ENCODE measurements around the gene ARMC2. TPM values are rescaled to one million over a fixed set of nuclear protein-coding genes. Genes with fewer than 3 reads are reported as not detected.

Gene ARMC2
- total and polyA plus RNA-seq, 2 of the 4 experiments (the other 2 are of a cell fraction), result 0.72 to 3.9 TPM

DNA sequence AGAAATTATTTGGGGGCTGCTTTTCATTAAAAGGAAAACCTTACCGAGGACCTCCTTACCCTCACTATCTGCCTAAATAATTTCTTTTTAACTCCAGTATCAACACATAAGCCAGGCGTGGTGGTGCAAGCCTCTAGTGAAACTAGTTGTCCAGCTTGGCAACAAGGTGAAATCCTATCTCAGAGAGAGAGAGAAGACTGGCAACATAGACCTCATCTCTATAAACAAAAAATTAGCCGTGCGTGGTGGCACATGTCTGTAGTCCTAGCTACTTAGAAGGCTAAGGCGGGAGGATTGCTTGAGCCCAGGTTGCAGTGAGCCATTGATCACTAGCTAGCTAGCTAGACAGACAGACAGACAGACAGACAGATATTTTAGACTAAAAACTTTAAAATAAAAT lies 92.5 kb downstream of the ARMC2 start:
- no peak overlapping the region for H4K8ac ChIP-seq (ENCODE audit: low read depth in 2 of 2, low read length in 2 of 2)
- no peaks in the 10 kb centered on the region for H4K20me1 ChIP-seq (ENCODE audit: insufficient read depth, low read length)
- no peaks in the 10 kb centered on the region for H3K36me3 ChIP-seq (ENCODE audit: control insufficient read depth, insufficient read depth, low read length)
- H3K18ac ChIP-seq (ENCODE audit: low read depth, low read length), result no peak overlapping the region
- H2AK5ac ChIP-seq (ENCODE audit: low read depth, low read length), result no peak overlapping the region
- H2BK15ac ChIP-seq (ENCODE audit: low read depth, low read length), result no peak overlapping the region
- intact Hi-C loops (cut with micrococcal nuclease) (no loop called here), dilution Hi-C loops (cut with HindIII; ENCODE audit: low sequenced_read_pairs, unreplicated experiment) (no loop called here), in situ Hi-C loops (cut with MboI; ENCODE audit: low sequenced_read_pairs) (no loop called here)
- H3K23ac ChIP-seq (ENCODE audit: low read depth, low read length), result no peak overlapping the region
- no peak overlapping the region for H2BK120ac ChIP-seq (ENCODE audit: low read depth, low read length)
- H3K4me2 ChIP-seq (ENCODE audit: low read depth, low read length), result no peak overlapping the region
- H3K14ac ChIP-seq (replicated peaks; ENCODE audit: low read depth, low read length), result no peak overlapping the region
- no peak overlapping the region for H2AK9ac ChIP-seq (replicated peaks; ENCODE audit: low read depth, low read length, poor library complexity)
- H4K91ac ChIP-seq (ENCODE audit: insufficient read depth, low read depth, low read length), result no peak overlapping the region
- ChIA-PET CTCF (no interaction called here), POLR2A (ENCODE audit: unreplicated experiment) (no interaction called here)
- no CpG with 5 or more reads among the region's 5 CpGs for WGBS, 2 experiments (ENCODE audit: extremely low coverage in 2 of 2, insufficient read length in 1 of 2)
- DNase-seq (no peak), ATAC-seq (ENCODE audit: low read depth) (no peak)
- no peak overlapping the region for H3K4me3 ChIP-seq (ENCODE audit: insufficient read depth, low read depth, low read length)
- H2BK5ac ChIP-seq (ENCODE audit: low read depth, low read length, poor library complexity, severe bottlenecking), result no peak overlapping the region
- H2AFZ ChIP-seq (replicated peaks; ENCODE audit: low read length, poor library complexity), result no peak overlapping the region
- H3K27ac ChIP-seq (ENCODE audit: insufficient read depth, low read length), result no peak overlapping the region
- peaks cover 9% of the 10 kb centered on the region for H3K4me1 ChIP-seq (ENCODE audit: control insufficient read depth, insufficient read depth, low read length)
- H3K56ac ChIP-seq (ENCODE audit: extremely low read depth, insufficient read depth, low read length), result no peak overlapping the region
- no peak overlapping the region for H3K9ac ChIP-seq (ENCODE audit: low read depth, low read length)
- H3K4ac ChIP-seq (ENCODE audit: low read depth, low read length), result no peak overlapping the region
- no peaks in the 10 kb centered on the region for H3K9me3 ChIP-seq (ENCODE audit: control insufficient read depth, insufficient read depth, low read length)
- no TSS peak for BruUV-seq (replicated peaks)
- no peaks in the 10 kb centered on the region for H3K79me1 ChIP-seq (ENCODE audit: low read depth in 1 of 2, low read length in 2 of 2)
- TF ChIP-seq CTCF (conservative IDR thresholded peaks at IDR 0.05; ENCODE audit: low read depth, low read length) (no peak), RAD21 (IDR thresholded peaks at IDR 0.05; ENCODE audit: low read length) (no peak), POLR2A (IDR thresholded peaks at IDR 0.05; ENCODE audit: low read depth, low read length) (no peak), CEBPB (IDR thresholded peaks at IDR 0.05; ENCODE audit: low read depth, low read length) (no peak), MXI1 (IDR thresholded peaks at IDR 0.05; ENCODE audit: borderline replicate concordance, low read depth, low read length) (no peak), MAZ (IDR thresholded peaks at IDR 0.05; ENCODE audit: borderline replicate concordance, low read depth, low read length) (no peak), CHD1 (IDR thresholded peaks at IDR 0.05; ENCODE audit: low read depth, low read length) (no peak), MAFK (IDR thresholded peaks at IDR 0.05; ENCODE audit: low read depth, low read length) (no peak), BHLHE40 (IDR thresholded peaks at IDR 0.05; ENCODE audit: low read depth, low read length) (no peak), NFE2L2 (IDR thresholded peaks at IDR 0.05; ENCODE audit: low read depth, low read length) (no peak), RCOR1 (IDR thresholded peaks at IDR 0.05; ENCODE audit: insufficient replicate concordance, low read length) (no peak), FOS (IDR thresholded peaks at IDR 0.05; ENCODE audit: low read depth, low read length) (no peak), SMC3 (IDR thresholded peaks at IDR 0.05; ENCODE audit: low read depth, low read length) (no peak), RFX5 (IDR thresholded peaks at IDR 0.05; ENCODE audit: low read depth, low read length) (no peak)
- TF ChIP-seq, protein P1, sequence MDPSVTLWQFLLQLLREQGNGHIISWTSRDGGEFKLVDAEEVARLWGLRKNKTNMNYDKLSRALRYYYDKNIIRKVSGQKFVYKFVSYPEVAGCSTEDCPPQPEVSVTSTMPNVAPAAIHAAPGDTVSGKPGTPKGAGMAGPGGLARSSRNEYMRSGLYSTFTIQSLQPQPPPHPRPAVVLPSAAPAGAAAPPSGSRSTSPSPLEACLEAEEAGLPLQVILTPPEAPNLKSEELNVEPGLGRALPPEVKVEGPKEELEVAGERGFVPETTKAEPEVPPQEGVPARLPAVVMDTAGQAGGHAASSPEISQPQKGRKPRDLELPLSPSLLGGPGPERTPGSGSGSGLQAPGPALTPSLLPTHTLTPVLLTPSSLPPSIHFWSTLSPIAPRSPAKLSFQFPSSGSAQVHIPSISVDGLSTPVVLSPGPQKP (IDR thresholded peaks at IDR 0.05; ENCODE audit: borderline replicate concordance, low read depth, low read length), result no peak
- TF ChIP-seq, protein P2, sequence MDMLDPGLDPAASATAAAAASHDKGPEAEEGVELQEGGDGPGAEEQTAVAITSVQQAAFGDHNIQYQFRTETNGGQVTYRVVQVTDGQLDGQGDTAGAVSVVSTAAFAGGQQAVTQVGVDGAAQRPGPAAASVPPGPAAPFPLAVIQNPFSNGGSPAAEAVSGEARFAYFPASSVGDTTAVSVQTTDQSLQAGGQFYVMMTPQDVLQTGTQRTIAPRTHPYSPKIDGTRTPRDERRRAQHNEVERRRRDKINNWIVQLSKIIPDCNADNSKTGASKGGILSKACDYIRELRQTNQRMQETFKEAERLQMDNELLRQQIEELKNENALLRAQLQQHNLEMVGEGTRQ (IDR thresholded peaks at IDR 0.05; ENCODE audit: low read depth, low read length), result no peak
- H3K9me1 ChIP-seq (ENCODE audit: insufficient read depth, low read length), result peaks cover 4% of the 10 kb centered on the region
- no peaks in the 10 kb centered on the region for H3K27me3 ChIP-seq (ENCODE audit: control insufficient read depth, insufficient read depth, low read length)
- H4K5ac ChIP-seq (ENCODE audit: low read depth, low read length), result no peak overlapping the region
- H2BK20ac ChIP-seq (ENCODE audit: low read depth, low read length), result no peak overlapping the region
